DOHH2 (cell line): ENCODE results near the gene RNF123.
A peak's percentile ranks its signal among the peaks of the same experiment; 100 is the strongest.

Experiments used
- H3F3A ChIP-seq: fragments of 200-600 bp; sonication (generic), shearing (Covaris generic); 2 replicates; pipeline ENCODE4 v1.6.0; 2016; ENCODE audit warnings: antibody characterized with exemption, mild to moderate bottlenecking; ENCODE audit not compliant: control insufficient read depth, insufficient read depth
- H3K27ac ChIP-seq: fragments of 200-600 bp; sonication (generic); 2 replicates; pipeline ENCODE4 v1.5.1; 2014; ENCODE audit warnings: low read depth, mild to moderate bottlenecking, low read length, moderate library complexity
- H3K27me3 ChIP-seq: fragments of 200-600 bp; sonication (generic); 2 replicates; pipeline ENCODE4 v1.6.1; 2014; ENCODE audit warnings: mild to moderate bottlenecking, low read length, mixed read lengths; ENCODE audit not compliant: control insufficient read depth
- H3K36me3 ChIP-seq: fragments of 200-600 bp; sonication (generic); 2 replicates; pipeline ENCODE4 v1.6.1; 2014; ENCODE audit warnings: mild to moderate bottlenecking, low read length, moderate library complexity, mixed read lengths; ENCODE audit not compliant: control insufficient read depth
- H3K4me1 ChIP-seq: fragments of 200-600 bp; sonication (generic); 2 replicates; pipeline ENCODE4 v1.6.1; 2014; ENCODE audit warnings: mild to moderate bottlenecking, low read length, mixed read lengths; ENCODE audit not compliant: control insufficient read depth
- H3K4me2 ChIP-seq: fragments of 200-600 bp; sonication (generic); 2 replicates; pipeline ENCODE4 v1.6.0; 2014; ENCODE audit warnings: mild to moderate bottlenecking, low read length, moderate library complexity
- H3K4me3 ChIP-seq: fragments of 200-600 bp; sonication (generic); 2 replicates; pipeline ENCODE4 v1.5.1; 2014; ENCODE audit warnings: mild to moderate bottlenecking, low read length, mixed read lengths
- H3K79me2 ChIP-seq: fragments of 200-600 bp; sonication (generic); 2 replicates; pipeline ENCODE4 v1.6.1; 2014; ENCODE audit warnings: mild to moderate bottlenecking, low read length, mixed read lengths; ENCODE audit not compliant: control insufficient read depth
- H3K9me2 ChIP-seq: fragments of 200-600 bp; sonication (generic); replicated peaks from 2 replicates; pipeline ENCODE4 v1.6.1; 2014; ENCODE audit warnings: mild to moderate bottlenecking, low read length, mixed read lengths; ENCODE audit not compliant: control insufficient read depth
- H3K9me3 ChIP-seq: fragments of 200-600 bp; sonication (generic); 2 replicates; pipeline ENCODE4 v1.6.1; 2014; ENCODE audit warnings: antibody characterized with exemption, low read length, mixed read lengths; ENCODE audit not compliant: control insufficient read depth, insufficient read depth
- H4K20me1 ChIP-seq: fragments of 200-600 bp; sonication (generic); 2 replicates; pipeline ENCODE4 v1.6.0; 2014; ENCODE audit warnings: low read depth, mild to moderate bottlenecking, antibody characterized with exemption, low read length, moderate library complexity; ENCODE audit not compliant: control insufficient read depth, insufficient read depth
- CTCF ChIP-seq: fragments of 200-600 bp; sonication (generic); IDR thresholded peaks from one replicate; pipeline ENCODE4 v1.5.1; 2014; ENCODE audit warnings: antibody characterized with exemption, mild to moderate bottlenecking, low read depth, low read length; ENCODE audit not compliant: poor library complexity, severe bottlenecking
- EZH2phosphoT487 ChIP-seq: fragments of 200-600 bp; sonication (generic); IDR thresholded peaks from 2 replicates; pipeline ENCODE4 v1.6.1; 2017; ENCODE audit warnings: borderline replicate concordance, mild to moderate bottlenecking, antibody characterized with exemption, low read length, moderate library complexity, mixed read lengths

RNF123 gene

GRCh38 chr3:49668414-49668797, 21.0 kb upstream of the RNF123 start:
- peak; percentile 18 for TF ChIP-seq CTCF
- TF ChIP-seq EZH2phosphoT487 = no peak
- H3K4me2 ChIP-seq = no peak overlapping the region

GRCh38 chr3:49668861-49669260, 20.5 kb upstream of the RNF123 start:
- TF ChIP-seq EZH2phosphoT487 = no peak
- no peak for TF ChIP-seq CTCF
- no peaks in the 10 kb centered on the region for H3K27me3 ChIP-seq
- peaks cover 5% of the 10 kb centered on the region for H3F3A ChIP-seq
- no peaks in the 10 kb centered on the region for H3K9me2 ChIP-seq
- H3K79me2 ChIP-seq = peaks cover 15% of the 10 kb centered on the region
- peaks cover 8% of the 10 kb centered on the region for H3K4me1 ChIP-seq
- no peak overlapping the region for H3K4me3 ChIP-seq
- H3K9me3 ChIP-seq = no peaks in the 10 kb centered on the region
- no peaks in the 10 kb centered on the region for H4K20me1 ChIP-seq
- no peak overlapping the region for H3K27ac ChIP-seq
- no peak overlapping the region for H3K4me2 ChIP-seq
- peaks cover 4% of the 10 kb centered on the region for H3K36me3 ChIP-seq

More at GRCh38 chr3:49668414-49668797, 21.0 kb upstream of the RNF123 start:
- no peak overlapping the region for H3K27ac ChIP-seq
- no peaks in the 10 kb centered on the region for H3K27me3 ChIP-seq
- no peak overlapping the region for H3K4me3 ChIP-seq
- peaks cover 8% of the 10 kb centered on the region for H3K4me1 ChIP-seq
- H3K79me2 ChIP-seq = peaks cover 13% of the 10 kb centered on the region
- peaks cover 5% of the 10 kb centered on the region for H3F3A ChIP-seq
- no peaks in the 10 kb centered on the region for H3K9me2 ChIP-seq
- H3K36me3 ChIP-seq = peaks cover 3% of the 10 kb centered on the region
- H3K9me3 ChIP-seq = no peaks in the 10 kb centered on the region
- no peaks in the 10 kb centered on the region for H4K20me1 ChIP-seq

- no peak for TF ChIP-seq CTCF
- no peak for TF ChIP-seq EZH2phosphoT487
- peaks cover 4% of the 10 kb centered on the region for H3K36me3 ChIP-seq
- no peak overlapping the region for H3K4me3 ChIP-seq
- H3K79me2 ChIP-seq = peaks cover 16% of the 10 kb centered on the region
- no peak overlapping the region for H3K4me2 ChIP-seq
- peaks cover 5% of the 10 kb centered on the region for H3F3A ChIP-seq
- no peaks in the 10 kb centered on the region for H3K9me2 ChIP-seq
- H3K27ac ChIP-seq = no peak overlapping the region
- no peaks in the 10 kb centered on the region for H3K9me3 ChIP-seq
- no peaks in the 10 kb centered on the region for H3K27me3 ChIP-seq
- H3K4me1 ChIP-seq = peaks cover 8% of the 10 kb centered on the region
- no peaks in the 10 kb centered on the region for H4K20me1 ChIP-seq
Observed at GRCh38 chr3:49669352-49669751, 20.0 kb upstream of the RNF123 start.

- no peaks in the 10 kb centered on the region for H4K20me1 ChIP-seq
- H3K9me3 ChIP-seq = no peaks in the 10 kb centered on the region
- H3F3A ChIP-seq = peaks cover 5% of the 10 kb centered on the region
- peaks cover 31% of the 10 kb centered on the region for H3K79me2 ChIP-seq
- H3K27ac ChIP-seq = no peak overlapping the region
- H3K4me3 ChIP-seq = no peak overlapping the region
- no peak overlapping the region for H3K4me2 ChIP-seq
- H3K27me3 ChIP-seq = no peaks in the 10 kb centered on the region
- peaks cover 18% of the 10 kb centered on the region for H3K4me1 ChIP-seq
- peaks cover 14% of the 10 kb centered on the region for H3K36me3 ChIP-seq
- TF ChIP-seq EZH2phosphoT487 (no peak), CTCF (no peak)
- H3K9me2 ChIP-seq = no peaks in the 10 kb centered on the region
Observed at GRCh38 chr3:49670940-49671290, 18.4 kb upstream of the RNF123 start.
